GM12874 (cell line): ENCODE results near the gene MCM3AP.

ENCODE experiments used
- TF ChIP-seq, protein P1 (sequence below): IDR thresholded peaks from 2 replicates; pipeline ENCODE4 v1.5.1; 2011; ENCODE audit warnings: low read depth, mild to moderate bottlenecking, control low read depth, low read length, moderate library complexity; ENCODE audit not compliant: insufficient read depth

Gene MCM3AP

DNA sequence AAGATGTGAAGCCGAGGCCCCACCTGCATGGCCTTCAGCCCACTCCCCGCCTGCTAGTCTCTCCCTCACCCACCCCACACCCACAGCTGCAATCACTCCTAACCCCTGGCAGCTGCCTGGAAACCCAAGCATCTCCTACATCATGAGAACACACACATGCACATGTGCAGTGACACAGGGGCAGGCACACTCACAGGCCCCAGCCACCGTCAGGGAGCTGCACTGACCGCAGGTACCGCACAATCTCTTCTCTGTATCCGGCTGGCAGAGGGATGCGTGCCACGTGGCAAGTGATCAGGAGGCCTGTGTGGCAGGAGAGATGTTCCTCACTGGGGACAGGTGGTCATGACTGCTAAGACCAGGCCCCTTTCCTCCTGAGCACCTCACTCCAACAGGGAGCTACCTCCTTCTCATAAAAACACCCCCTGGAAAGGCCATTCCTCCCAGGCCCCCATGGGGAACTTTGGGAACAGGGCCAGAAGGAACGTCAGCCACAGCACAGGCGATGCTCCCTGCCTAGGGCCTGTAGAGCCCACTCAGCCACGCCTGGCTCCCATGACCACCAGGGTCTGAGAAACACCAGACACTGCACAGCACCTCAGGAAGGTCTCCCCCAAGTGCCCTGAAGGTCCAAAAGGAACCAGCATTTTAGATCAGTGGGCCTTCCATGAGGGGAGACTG is 62.8 kb downstream of the MCM3AP start:
- TF ChIP-seq, protein P1, sequence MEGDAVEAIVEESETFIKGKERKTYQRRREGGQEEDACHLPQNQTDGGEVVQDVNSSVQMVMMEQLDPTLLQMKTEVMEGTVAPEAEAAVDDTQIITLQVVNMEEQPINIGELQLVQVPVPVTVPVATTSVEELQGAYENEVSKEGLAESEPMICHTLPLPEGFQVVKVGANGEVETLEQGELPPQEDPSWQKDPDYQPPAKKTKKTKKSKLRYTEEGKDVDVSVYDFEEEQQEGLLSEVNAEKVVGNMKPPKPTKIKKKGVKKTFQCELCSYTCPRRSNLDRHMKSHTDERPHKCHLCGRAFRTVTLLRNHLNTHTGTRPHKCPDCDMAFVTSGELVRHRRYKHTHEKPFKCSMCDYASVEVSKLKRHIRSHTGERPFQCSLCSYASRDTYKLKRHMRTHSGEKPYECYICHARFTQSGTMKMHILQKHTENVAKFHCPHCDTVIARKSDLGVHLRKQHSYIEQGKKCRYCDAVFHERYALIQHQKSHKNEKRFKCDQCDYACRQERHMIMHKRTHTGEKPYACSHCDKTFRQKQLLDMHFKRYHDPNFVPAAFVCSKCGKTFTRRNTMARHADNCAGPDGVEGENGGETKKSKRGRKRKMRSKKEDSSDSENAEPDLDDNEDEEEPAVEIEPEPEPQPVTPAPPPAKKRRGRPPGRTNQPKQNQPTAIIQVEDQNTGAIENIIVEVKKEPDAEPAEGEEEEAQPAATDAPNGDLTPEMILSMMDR = no peak

DNA sequence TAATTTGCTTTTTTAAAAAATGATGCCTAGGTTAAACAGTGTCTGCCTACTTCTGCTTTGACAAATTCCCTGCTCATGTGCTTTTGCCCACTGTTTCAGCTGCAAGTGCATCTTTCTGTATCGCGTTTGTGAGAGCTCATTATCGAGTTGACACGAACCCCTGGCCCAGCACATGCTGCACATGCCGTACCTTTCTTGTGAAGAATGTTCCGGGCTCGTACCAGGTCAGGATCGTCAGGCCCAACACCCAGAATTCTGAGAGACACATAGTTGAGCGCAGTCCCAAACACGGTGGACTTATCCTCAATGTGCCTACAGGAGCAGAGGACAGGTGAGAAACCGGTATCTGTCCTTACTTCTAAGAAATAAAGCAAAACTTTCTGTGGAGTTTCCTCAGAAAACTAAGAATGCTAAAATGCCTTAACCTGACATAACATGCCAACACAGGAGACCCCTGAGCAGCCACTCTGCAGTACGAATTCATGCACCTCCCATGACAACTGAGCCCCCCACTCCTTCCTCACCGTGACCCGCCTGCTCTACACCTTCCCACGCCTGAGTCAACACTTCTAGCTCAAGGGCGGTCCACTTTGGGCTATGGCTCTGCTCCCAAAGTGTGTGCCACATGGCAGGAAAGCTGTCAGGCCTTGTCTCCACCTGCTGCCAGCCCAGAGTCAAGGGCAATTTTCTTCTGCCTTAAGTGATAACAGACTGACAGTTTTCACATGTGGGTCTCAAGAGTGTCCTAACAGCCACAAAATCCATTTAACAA is 63.6 kb downstream of the MCM3AP start:
- TF ChIP-seq, protein P1 = no peak

DNA sequence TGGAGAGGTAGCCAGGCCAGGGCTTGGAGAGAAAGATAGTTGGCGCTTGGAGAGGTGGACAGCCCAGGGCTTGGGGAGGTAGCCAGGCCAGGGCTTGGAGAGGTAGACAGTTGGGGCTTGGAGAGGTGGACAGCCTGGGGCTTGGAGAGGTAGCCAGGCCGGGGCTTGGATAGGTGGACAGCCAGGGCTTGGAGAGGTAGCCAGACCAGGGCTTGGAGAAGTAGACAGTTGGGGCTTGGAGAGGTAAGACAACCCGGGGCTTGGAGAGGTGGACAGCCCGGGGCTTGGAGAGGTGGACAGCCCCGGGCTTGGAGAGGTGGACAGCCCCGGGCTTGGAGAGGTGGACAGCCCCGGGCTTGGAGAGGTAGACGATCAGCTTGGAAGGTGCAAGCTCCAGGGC is 64.6 kb downstream of the MCM3AP start:
- TF ChIP-seq, protein P1 = no peak

DNA sequence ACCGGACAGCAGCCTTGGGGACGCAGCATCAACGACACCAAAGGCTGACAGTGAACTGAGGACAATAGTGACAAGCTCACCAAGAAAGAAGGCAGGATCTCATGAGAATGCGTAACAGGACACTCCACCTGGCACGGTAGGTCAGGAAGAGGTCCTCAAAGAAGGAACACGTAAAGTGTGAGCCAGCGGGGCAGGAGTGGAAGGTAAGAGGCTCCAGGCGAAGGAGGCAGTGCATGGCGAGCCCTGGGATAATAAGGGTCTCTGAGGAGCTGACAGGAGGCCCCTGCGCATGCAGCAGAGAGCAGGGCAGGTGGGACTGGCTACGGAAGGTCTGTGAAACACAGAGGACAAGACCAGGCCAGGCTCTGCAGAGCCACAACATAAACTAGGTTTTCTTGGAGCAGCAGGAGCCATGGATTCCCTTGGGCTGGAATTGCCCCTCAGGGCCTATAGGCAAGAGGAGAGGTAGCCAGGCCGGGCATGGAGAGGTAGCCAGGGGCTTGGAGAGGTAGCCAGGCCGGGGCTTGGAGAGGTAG is 65.1 kb downstream of the MCM3AP start:
- TF ChIP-seq, protein P1 = no peak

DNA sequence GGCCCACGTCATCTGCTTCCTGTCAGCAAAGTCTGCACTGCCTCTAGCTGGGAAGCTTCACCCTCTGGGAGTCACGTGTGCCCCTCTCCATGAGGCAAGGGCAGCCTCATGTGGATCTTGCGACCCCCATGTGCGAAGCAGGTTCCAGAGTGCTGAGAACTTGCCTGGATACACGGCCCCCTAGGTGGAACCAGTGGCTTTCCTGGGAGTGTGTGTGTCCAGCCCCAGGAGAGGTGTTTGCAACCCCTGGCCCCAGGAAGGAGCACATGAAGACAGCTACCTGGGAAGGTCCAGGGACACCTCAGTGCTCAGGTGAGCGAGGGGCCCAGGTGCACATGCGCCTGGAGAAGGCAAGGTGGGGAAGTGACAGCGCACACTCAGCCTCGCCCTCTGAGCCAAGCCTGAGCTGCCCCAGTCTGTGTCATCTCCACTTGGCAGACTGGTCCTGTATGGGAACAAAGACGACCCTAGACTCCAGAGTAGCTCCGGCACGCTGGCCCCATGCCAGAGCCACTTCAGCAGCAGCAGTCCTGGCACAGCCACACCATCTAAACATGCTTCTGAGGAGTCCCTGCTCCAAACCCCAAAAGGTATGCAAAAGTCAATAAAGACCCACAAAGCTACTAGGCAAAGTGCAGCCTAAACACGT is 65.7 kb downstream of the MCM3AP start:
- TF ChIP-seq, protein P1 = no peak

DNA sequence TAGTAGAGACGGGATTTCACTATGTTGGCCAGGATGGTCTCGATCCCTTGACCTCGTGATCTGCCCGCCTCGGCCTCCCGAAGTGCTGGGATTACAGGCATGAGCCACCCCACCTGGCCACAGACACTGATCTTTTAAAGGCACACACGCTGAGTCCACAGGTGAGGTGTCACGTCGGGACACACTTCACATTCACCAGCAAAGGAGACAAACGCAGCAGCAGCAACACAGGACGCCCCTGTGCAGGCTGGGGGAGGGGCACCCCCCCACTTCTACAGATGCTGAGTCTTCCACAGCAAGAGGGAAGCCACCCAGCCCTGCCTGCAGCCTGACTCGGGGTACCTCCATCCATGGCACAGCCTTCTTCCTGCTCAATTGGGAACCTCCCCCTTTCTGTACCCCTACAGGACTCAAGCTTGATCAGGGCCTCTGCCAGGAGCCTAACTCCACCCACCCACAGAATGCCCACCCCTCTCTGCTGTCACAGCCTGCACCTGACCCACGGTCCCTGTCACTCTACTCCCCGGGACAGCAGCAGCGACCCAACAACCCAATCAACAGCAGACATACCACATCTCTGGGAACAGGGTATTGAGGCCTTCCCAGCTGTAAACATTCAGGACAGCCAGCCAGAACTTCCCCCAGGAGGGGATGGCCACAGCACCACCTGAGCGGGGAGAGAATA is 66.4 kb downstream of the MCM3AP start:
- TF ChIP-seq, protein P1 = no peak
